ENCODE data around the gene ELOA. TPM values are rescaled to one million over a fixed set of nuclear protein-coding genes. Genes with fewer than 3 reads are reported as not detected.
A peak's percentile ranks its signal among the peaks of the same experiment; 100 is the strongest.

The ELOA gene, protein sequence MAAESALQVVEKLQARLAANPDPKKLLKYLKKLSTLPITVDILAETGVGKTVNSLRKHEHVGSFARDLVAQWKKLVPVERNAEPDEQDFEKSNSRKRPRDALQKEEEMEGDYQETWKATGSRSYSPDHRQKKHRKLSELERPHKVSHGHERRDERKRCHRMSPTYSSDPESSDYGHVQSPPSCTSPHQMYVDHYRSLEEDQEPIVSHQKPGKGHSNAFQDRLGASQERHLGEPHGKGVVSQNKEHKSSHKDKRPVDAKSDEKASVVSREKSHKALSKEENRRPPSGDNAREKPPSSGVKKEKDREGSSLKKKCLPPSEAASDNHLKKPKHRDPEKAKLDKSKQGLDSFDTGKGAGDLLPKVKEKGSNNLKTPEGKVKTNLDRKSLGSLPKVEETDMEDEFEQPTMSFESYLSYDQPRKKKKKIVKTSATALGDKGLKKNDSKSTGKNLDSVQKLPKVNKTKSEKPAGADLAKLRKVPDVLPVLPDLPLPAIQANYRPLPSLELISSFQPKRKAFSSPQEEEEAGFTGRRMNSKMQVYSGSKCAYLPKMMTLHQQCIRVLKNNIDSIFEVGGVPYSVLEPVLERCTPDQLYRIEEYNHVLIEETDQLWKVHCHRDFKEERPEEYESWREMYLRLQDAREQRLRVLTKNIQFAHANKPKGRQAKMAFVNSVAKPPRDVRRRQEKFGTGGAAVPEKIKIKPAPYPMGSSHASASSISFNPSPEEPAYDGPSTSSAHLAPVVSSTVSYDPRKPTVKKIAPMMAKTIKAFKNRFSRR
- polyA plus RNA-seq (2011; rRNA removed): 21.5 and 24.5 TPM in 2 replicates
- 16.2 and 17.2 TPM in 2 replicates for polyA minus RNA-seq (2011; rRNA and poly(A)+ RNA removed)

- CTCF ChIA-PET: interaction anchor here (0.9 to 3.3 kb wide), 2 partner anchors 21 to 28 kb away, joined by 3 to 14 read pairs; no protein-coding TSS in a partner anchor
- Histone ChIP-seq H3K4me3 (ENCODE audit: low read depth, low read length) (peak within 1 kb of the TSS; percentile 92), H3K36me3 (ENCODE audit: control insufficient read depth, insufficient read depth, low read length) (no peaks in the 10 kb centered on the region), H3K27me3 (ENCODE audit: control insufficient read depth, insufficient read depth, low read length) (no peaks in the 10 kb centered on the region)
- no peak for DNase-seq (ENCODE audit: low read depth)
- TF ChIP-seq, protein P1, sequence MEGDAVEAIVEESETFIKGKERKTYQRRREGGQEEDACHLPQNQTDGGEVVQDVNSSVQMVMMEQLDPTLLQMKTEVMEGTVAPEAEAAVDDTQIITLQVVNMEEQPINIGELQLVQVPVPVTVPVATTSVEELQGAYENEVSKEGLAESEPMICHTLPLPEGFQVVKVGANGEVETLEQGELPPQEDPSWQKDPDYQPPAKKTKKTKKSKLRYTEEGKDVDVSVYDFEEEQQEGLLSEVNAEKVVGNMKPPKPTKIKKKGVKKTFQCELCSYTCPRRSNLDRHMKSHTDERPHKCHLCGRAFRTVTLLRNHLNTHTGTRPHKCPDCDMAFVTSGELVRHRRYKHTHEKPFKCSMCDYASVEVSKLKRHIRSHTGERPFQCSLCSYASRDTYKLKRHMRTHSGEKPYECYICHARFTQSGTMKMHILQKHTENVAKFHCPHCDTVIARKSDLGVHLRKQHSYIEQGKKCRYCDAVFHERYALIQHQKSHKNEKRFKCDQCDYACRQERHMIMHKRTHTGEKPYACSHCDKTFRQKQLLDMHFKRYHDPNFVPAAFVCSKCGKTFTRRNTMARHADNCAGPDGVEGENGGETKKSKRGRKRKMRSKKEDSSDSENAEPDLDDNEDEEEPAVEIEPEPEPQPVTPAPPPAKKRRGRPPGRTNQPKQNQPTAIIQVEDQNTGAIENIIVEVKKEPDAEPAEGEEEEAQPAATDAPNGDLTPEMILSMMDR (IDR thresholded peaks at IDR 0.05; ENCODE audit: insufficient read depth, low read depth, low read length): no peak
- POLR2A ChIA-PET: no interaction called here
Measured at GRCh38 chr1:23743287-23744152, at the start of gene ELOA. ELOA (plus strand) TSS chr1:23743471; CDS start chr1:23743504, 33 bp downstream.

DNA sequence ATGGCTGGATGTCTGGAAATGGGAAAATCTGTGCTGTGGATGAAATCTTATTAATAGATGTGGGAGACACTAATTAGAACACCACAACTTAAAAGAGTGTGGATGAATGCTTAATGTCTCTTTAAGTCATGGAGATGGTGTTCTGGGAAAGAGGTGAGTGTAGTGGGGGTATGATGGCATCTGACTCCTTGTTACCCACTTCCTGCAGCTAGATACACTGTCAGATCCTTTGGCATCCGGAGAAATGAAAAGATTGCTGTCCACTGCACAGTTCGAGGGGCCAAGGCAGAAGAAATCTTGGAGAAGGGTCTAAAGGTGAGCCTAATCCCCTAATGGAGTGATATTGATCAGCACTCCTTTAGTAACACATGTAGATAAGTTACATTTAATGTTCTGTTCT, 49.7 kb upstream of the ELOA start:
- peaks cover 14% of the 10 kb centered on the region for H3K36me3 ChIP-seq (ENCODE audit: control insufficient read depth, insufficient read depth, low read length)
- ChIA-PET POLR2A (interaction anchor here (0.6 kb wide), 1 partner anchor 28 kb away, joined by 5 read pairs; no protein-coding TSS in a partner anchor), CTCF (interaction anchor here (1.4 kb wide), 1 partner anchor 29 kb away, joined by 3 read pairs; no protein-coding TSS in a partner anchor)
- no peak for DNase-seq (ENCODE audit: low read depth)
- H3K4me3 ChIP-seq (ENCODE audit: low read depth, low read length): no peak overlapping the region
- H3K27me3 ChIP-seq (ENCODE audit: control insufficient read depth, insufficient read depth, low read length): no peaks in the 10 kb centered on the region
- TF ChIP-seq, protein P1 (IDR thresholded peaks at IDR 0.05; ENCODE audit: insufficient read depth, low read depth, low read length): no peak

GRCh38 chr1:23694371-23694770, 48.9 kb upstream of the ELOA start:
- H3K4me3 ChIP-seq (ENCODE audit: low read depth, low read length): no peak overlapping the region
- peaks cover 16% of the 10 kb centered on the region for H3K36me3 ChIP-seq (ENCODE audit: control insufficient read depth, insufficient read depth, low read length)
- TF ChIP-seq, protein P1 (IDR thresholded peaks at IDR 0.05; ENCODE audit: insufficient read depth, low read depth, low read length): no peak
- ChIA-PET POLR2A (interaction anchor here (0.7 kb wide), 1 partner anchor 18 kb away, joined by 7 read pairs; no protein-coding TSS in a partner anchor), CTCF (interaction anchor here (0.6 to 1.4 kb wide), 3 partner anchors 30 to 1215 kb away, joined by 3 read pairs; no protein-coding TSS in a partner anchor)
- no peak for DNase-seq (ENCODE audit: low read depth)
- no peaks in the 10 kb centered on the region for H3K27me3 ChIP-seq (ENCODE audit: control insufficient read depth, insufficient read depth, low read length)

GRCh38 chr1:23695667-23696066, 47.6 kb upstream of the ELOA start:
- Histone ChIP-seq H3K4me3 (ENCODE audit: low read depth, low read length) (no peak overlapping the region), H3K27me3 (ENCODE audit: control insufficient read depth, insufficient read depth, low read length) (no peaks in the 10 kb centered on the region), H3K36me3 (ENCODE audit: control insufficient read depth, insufficient read depth, low read length) (peaks cover 23% of the 10 kb centered on the region)
- TF ChIP-seq, protein P1 (IDR thresholded peaks at IDR 0.05; ENCODE audit: insufficient read depth, low read depth, low read length): no peak
- ChIA-PET CTCF (interaction anchor here (1.0 kb wide), 1 partner anchor 60 kb away, joined by 3 read pairs; no protein-coding TSS in a partner anchor), POLR2A (no interaction called here)
- no peak for DNase-seq (ENCODE audit: low read depth)

All from BJ (cell line).